HCT116 (cell line): Measurements from ENCODE around the gene IL1RAPL2. TPM values are rescaled to one million over a fixed set of nuclear protein-coding genes. Genes with fewer than 3 reads are reported as not detected.

Experiments
- ATAC-seq: fragments of 200-7000 bp; cut with Tn5 transposase; 2 replicates; pipeline ENCODE4 v1.9.1; 2020; ENCODE audit warnings: mild to moderate bottlenecking, moderate library complexity
- BruUV-seq: library from RNA; stranded (reverse); fragments of 400-500 nt; replicated peaks from 2 replicates; lab custom pipeline; 2021; lab: Mats Ljungman, UMichigan
- CTCF ChIA-PET: fragments of 300-600 bp; sonication (Branson Sonifier 250); formaldehyde crosslinking; loops from one replicate; lab custom pipeline; 2021; ENCODE audit warnings: antibody characterized with exemption; lab: Charles Lee
- POLR2A ChIA-PET: fragments of 300-600, 350-600 bp; sonication (Branson Sonifier 250); formaldehyde crosslinking; loops from one replicate; lab custom pipeline; 2021; ENCODE audit warnings: antibody characterized with exemption; lab: Charles Lee
- RAD21 ChIA-PET, 2 experiments: fragments of 300-600 bp; sonication (Branson Sonifier 250); formaldehyde crosslinking; loops; one replicate each; lab custom pipeline; 2023; ENCODE audit warnings: low total read pairs in 2 of 2; ENCODE audit not compliant: uncharacterized antibody in 2 of 2, unreplicated experiment in 2 of 2, low non-redundant PET in 1 of 2; lab: Charles Lee
- DNase-seq: peaks from one replicate; pipeline ENCODE4 v3.0.0-alpha.2; 2010; ENCODE audit warnings: low read depth, low spot score
- H2AFZ ChIP-seq: fragments of 200-600 bp; shearing (Covaris generic), sonication (generic); 2 replicates; pipeline ENCODE4 v1.6.1; 2017; ENCODE audit warnings: low read depth, mixed run types, mixed read lengths, antibody characterized with exemption, low read length; ENCODE audit not compliant: poor library complexity, severe bottlenecking
- H3K27ac ChIP-seq: 2 replicates; pipeline ENCODE4 v1.5.1; 2012; ENCODE audit warnings: low read depth, low read length
- H3K27me3 ChIP-seq: fragments of 200-600 bp; sonication (generic); 2 replicates; pipeline ENCODE4 v1.6.1; 2016; ENCODE audit warnings: mixed run types, low read length, mixed read lengths; ENCODE audit not compliant: insufficient read depth
- H3K36me3 ChIP-seq, 2 experiments: fragments of 200-500 bp in 1 of 2; fragments of 200-600 bp in 1 of 2; sonication (Bioruptor generic) in 1 of 2; sonication (generic) in 1 of 2; 2 replicates each; pipeline versions ENCODE4 v1.5.1 to v1.6.1; 2014 to 2016; ENCODE audit warnings: low read length in 2 of 2, inconsistent platforms in 1 of 2, mixed read lengths in 1 of 2, mixed run types in 1 of 2; ENCODE audit not compliant: insufficient read depth in 2 of 2, control insufficient read depth in 1 of 2
- H3K4me1 ChIP-seq, 2 experiments: fragments of 200-600 bp in 1 of 2; sonication (generic) in 1 of 2; 2 replicates each; pipeline versions ENCODE4 v1.5.1 to v1.6.1; 2012 to 2017; ENCODE audit warnings: low read length in 2 of 2, inconsistent platforms in 1 of 2, mild to moderate bottlenecking in 1 of 2, mixed read lengths in 1 of 2, mixed run types in 1 of 2, moderate library complexity in 1 of 2; ENCODE audit not compliant: insufficient read depth in 2 of 2, control insufficient read depth in 1 of 2
- H3K4me2 ChIP-seq: fragments of 200-600 bp; sonication (generic); 2 replicates; pipeline ENCODE4 v1.6.1; 2017; ENCODE audit warnings: mixed run types, low read length, mixed read lengths
- H3K4me3 ChIP-seq, 2 experiments: fragments of 200-600 bp in 1 of 2; sonication (generic) in 1 of 2; replicated peaks in 1 of 2; 2 replicates each; pipeline ENCODE4 v1.5.1; 2011 to 2016; ENCODE audit warnings: low read length in 2 of 2, control low read depth in 1 of 2, low read depth in 1 of 2, mild to moderate bottlenecking in 1 of 2, mixed read lengths in 1 of 2, mixed run types in 1 of 2
- H3K79me2 ChIP-seq: fragments of 200-600 bp; sonication (generic); 2 replicates; pipeline ENCODE4 v1.6.1; 2017; ENCODE audit warnings: mild to moderate bottlenecking, mixed run types, low read length, moderate library complexity, mixed read lengths; ENCODE audit not compliant: insufficient read depth
- H3K9ac ChIP-seq: fragments of 200-600 bp; sonication (generic); 2 replicates; pipeline ENCODE4 v1.6.1; 2016; ENCODE audit warnings: low read length, mixed read lengths
- H3K9me2 ChIP-seq: fragments of 200-600 bp; sonication (generic), shearing (Covaris generic); 2 replicates; pipeline ENCODE4 v1.6.1; 2017; ENCODE audit warnings: mixed run types, mild to moderate bottlenecking, moderate library complexity; ENCODE audit not compliant: insufficient read depth
- H3K9me3 ChIP-seq, 2 experiments: fragments of 200-500 bp in 1 of 2; fragments of 200-600 bp in 1 of 2; sonication (Bioruptor generic) in 1 of 2; sonication (generic) in 1 of 2; 2 replicates each; pipeline ENCODE4 v1.6.1; 2014 to 2017; ENCODE audit warnings: low read length in 2 of 2, mixed read lengths in 2 of 2, inconsistent platforms in 1 of 2, low read depth in 1 of 2, mild to moderate bottlenecking in 1 of 2, mixed run types in 1 of 2, moderate library complexity in 1 of 2; ENCODE audit not compliant: control insufficient read depth in 1 of 2, insufficient read depth in 1 of 2
- H4K20me1 ChIP-seq: fragments of 200-600 bp; sonication (generic), shearing (Covaris generic); 2 replicates; pipeline ENCODE4 v1.6.1; 2017; ENCODE audit warnings: mixed run types, mild to moderate bottlenecking, moderate library complexity; ENCODE audit not compliant: insufficient read depth
- FOSL1 ChIP-seq: IDR thresholded peaks from 2 replicates; pipeline ENCODE4 v1.6.1; 2012; ENCODE audit warnings: low read depth
- RAD21 ChIP-seq: IDR thresholded peaks from 2 replicates; pipeline ENCODE4 v1.6.1; 2012; ENCODE audit warnings: low read depth, mild to moderate bottlenecking
- SIN3A ChIP-seq: IDR thresholded peaks from 2 replicates; pipeline ENCODE4 v1.6.1; 2012; ENCODE audit warnings: low read depth
- TCF7L2 ChIP-seq: IDR thresholded peaks from 2 replicates; pipeline ENCODE4 v1.7.0; 2011; ENCODE audit warnings: borderline replicate concordance, inconsistent platforms; ENCODE audit not compliant: insufficient read depth, insufficient read length; ENCODE audit errors: extremely low read depth
- ZNF274 ChIP-seq: fragments of 200-500 bp; sonication (Bioruptor generic); IDR thresholded peaks from 2 replicates; pipeline ENCODE4 v1.6.1; 2014; ENCODE audit warnings: mild to moderate bottlenecking, low read depth, low read length, inconsistent platforms
- intact Hi-C: fragments of 100-400 bp; cut with micrococcal nuclease; formaldehyde crosslinking; loops from 2 replicates; pipeline ENCODE4 v1.10.0; 2022
- total RNA-seq: library from RNA; stranded (reverse); gene quantifications from one replicate; pipeline ENCODE4 v1.2.1, GENCODE V29; 2021; ENCODE audit not compliant: unreplicated experiment
- TF ChIP-seq, protein P1 (sequence below): IDR thresholded peaks from 2 replicates; pipeline ENCODE4 v1.6.1; 2012; ENCODE audit warnings: low read depth
- TF ChIP-seq, protein P2 (sequence below): IDR thresholded peaks from 2 replicates; pipeline ENCODE4 v1.6.1; 2012
- TF ChIP-seq, protein P3 (sequence below), 3 experiments: fragments of 200-600 bp in 1 of 3; sonication (generic) in 1 of 3; IDR thresholded peaks in 2 of 3; conservative IDR thresholded peaks in 1 of 3; 2 replicates each; pipeline ENCODE4 v1.5.1; 2012 to 2017; ENCODE audit warnings: low read depth in 2 of 3, low read length in 2 of 3, antibody characterized with exemption in 1 of 3, borderline replicate concordance in 1 of 3, control low read depth in 1 of 3, mild to moderate bottlenecking in 1 of 3, mixed read lengths in 1 of 3, mixed run types in 1 of 3, moderate library complexity in 1 of 3; ENCODE audit not compliant: insufficient read depth in 1 of 3

IL1RAPL2 gene
- total RNA-seq, 1 experiment from 2014 or later, result not detected

DNA sequence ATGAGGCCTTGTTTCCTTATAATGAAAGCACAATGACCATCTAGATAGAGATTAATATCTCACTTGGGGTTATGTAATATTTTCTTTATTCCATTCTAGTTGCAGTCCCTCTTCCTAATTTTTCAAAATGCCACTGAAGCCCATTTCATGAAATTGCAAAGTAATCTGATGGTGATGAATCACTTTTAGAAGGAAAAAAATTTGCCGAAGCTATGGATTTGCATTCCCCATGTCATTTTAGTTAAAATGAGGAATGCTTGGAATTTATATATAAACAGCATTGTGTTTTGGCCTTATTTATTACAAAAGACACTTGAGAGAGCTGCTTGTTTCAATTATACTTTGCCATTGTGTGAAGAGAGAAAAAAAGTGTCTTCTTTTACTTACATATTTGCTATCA lies 896.2 kb downstream of the IL1RAPL2 start:
- H2AFZ ChIP-seq, result no peak overlapping the region
- BruUV-seq, result no TSS peak
- no peak for ATAC-seq
- no peaks in the 10 kb centered on the region for H3K27me3 ChIP-seq
- no peak for TF ChIP-seq ZNF274
- DNase-seq, result no peak
- no peaks in the 10 kb centered on the region for H3K79me2 ChIP-seq
- no peaks in the 10 kb centered on the region for H3K9me2 ChIP-seq
- H3K4me2 ChIP-seq, result no peak overlapping the region
- H4K20me1 ChIP-seq, result no peaks in the 10 kb centered on the region
- intact Hi-C loops, result no loop called here
- ChIA-PET POLR2A (no interaction called here), RAD21 (no interaction called here), CTCF (no interaction called here)
- no peaks in the 10 kb centered on the region for H3K36me3 ChIP-seq
- no peaks in the 10 kb centered on the region for H3K9me3 ChIP-seq
- H3K27ac ChIP-seq, result no peak overlapping the region
- H3K9ac ChIP-seq, result no peak overlapping the region
- no peak overlapping the region for H3K4me3 ChIP-seq
- H3K4me1 ChIP-seq, result no peaks in the 10 kb centered on the region

DNA sequence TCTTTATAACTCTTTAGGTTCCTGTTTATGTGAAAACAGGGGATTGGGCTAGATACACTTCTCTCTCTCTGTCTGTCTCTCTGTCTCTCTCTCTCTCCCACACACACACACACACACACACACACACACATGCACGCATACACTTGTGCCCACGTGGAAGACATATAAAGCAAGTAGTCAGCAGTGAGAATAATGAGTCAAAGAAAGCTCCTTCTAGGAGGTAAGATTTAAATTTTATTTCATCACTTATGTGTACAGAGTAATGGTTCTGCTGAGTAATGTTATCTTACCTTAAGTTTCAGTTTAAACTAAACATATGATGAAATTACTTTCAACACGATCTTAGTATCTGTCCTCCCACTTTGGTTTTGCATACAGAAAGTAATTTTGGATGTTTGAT lies 897.5 kb downstream of the IL1RAPL2 start:
- intact Hi-C loops, result no loop called here
- CTCF ChIA-PET, result no interaction called here
- ATAC-seq (no peak), DNase-seq (no peak)
- RAD21 ChIA-PET, result no interaction called here
- POLR2A ChIA-PET, result no interaction called here
- H3K9ac ChIP-seq, result no peak overlapping the region
- no peaks in the 10 kb centered on the region for H3K79me2 ChIP-seq
- no peaks in the 10 kb centered on the region for H3K9me3 ChIP-seq
- no peak for TF ChIP-seq TCF7L2
- no peak for TF ChIP-seq SIN3A
- H3K4me1 ChIP-seq, result no peaks in the 10 kb centered on the region
- no peak overlapping the region for H3K4me2 ChIP-seq
- H3K27me3 ChIP-seq, result no peaks in the 10 kb centered on the region
- H3K27ac ChIP-seq, result no peak overlapping the region
- H2AFZ ChIP-seq, result no peak overlapping the region
- H3K9me2 ChIP-seq, result no peaks in the 10 kb centered on the region
- no peaks in the 10 kb centered on the region for H3K36me3 ChIP-seq
- no peak overlapping the region for H3K4me3 ChIP-seq
- BruUV-seq, result no TSS peak
- H4K20me1 ChIP-seq, result no peaks in the 10 kb centered on the region

DNA sequence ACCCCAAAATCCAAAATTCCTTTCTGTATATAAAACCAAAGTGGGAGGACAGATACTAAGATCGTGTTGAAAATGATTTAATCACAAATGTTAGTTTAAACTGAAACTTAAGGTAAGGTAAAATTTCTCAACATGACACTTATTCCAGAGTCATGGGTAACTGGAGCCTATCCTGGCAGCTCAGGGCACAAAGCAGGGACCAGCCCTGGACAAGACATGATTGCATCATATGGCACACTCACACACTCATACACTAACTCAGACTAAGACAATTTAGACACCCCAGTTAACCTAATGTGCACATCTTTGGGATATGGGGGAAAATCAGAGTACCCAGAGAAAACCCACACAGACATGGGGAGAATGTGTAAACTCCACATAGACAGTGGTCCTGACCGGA lies 898.6 kb downstream of the IL1RAPL2 start:
- Histone ChIP-seq H3K27me3 (no peaks in the 10 kb centered on the region), H3K4me3 (no peak overlapping the region), H3K9me2 (no peaks in the 10 kb centered on the region), H3K9me3 (no peaks in the 10 kb centered on the region), H2AFZ (no peak overlapping the region), H3K36me3 (no peaks in the 10 kb centered on the region), H3K4me2 (no peak overlapping the region), H3K27ac (no peak overlapping the region), H3K4me1 (no peaks in the 10 kb centered on the region), H3K9ac (no peak overlapping the region), H4K20me1 (no peaks in the 10 kb centered on the region), H3K79me2 (no peaks in the 10 kb centered on the region)
- DNase-seq (no peak), ATAC-seq (no peak)
- intact Hi-C loops, result no loop called here
- CTCF ChIA-PET, result no interaction called here
- RAD21 ChIA-PET, result no interaction called here
- POLR2A ChIA-PET, result no interaction called here
- no TSS peak for BruUV-seq
- no peak for TF ChIP-seq SIN3A
- TF ChIP-seq RAD21, result no peak
- TF ChIP-seq, protein P1, sequence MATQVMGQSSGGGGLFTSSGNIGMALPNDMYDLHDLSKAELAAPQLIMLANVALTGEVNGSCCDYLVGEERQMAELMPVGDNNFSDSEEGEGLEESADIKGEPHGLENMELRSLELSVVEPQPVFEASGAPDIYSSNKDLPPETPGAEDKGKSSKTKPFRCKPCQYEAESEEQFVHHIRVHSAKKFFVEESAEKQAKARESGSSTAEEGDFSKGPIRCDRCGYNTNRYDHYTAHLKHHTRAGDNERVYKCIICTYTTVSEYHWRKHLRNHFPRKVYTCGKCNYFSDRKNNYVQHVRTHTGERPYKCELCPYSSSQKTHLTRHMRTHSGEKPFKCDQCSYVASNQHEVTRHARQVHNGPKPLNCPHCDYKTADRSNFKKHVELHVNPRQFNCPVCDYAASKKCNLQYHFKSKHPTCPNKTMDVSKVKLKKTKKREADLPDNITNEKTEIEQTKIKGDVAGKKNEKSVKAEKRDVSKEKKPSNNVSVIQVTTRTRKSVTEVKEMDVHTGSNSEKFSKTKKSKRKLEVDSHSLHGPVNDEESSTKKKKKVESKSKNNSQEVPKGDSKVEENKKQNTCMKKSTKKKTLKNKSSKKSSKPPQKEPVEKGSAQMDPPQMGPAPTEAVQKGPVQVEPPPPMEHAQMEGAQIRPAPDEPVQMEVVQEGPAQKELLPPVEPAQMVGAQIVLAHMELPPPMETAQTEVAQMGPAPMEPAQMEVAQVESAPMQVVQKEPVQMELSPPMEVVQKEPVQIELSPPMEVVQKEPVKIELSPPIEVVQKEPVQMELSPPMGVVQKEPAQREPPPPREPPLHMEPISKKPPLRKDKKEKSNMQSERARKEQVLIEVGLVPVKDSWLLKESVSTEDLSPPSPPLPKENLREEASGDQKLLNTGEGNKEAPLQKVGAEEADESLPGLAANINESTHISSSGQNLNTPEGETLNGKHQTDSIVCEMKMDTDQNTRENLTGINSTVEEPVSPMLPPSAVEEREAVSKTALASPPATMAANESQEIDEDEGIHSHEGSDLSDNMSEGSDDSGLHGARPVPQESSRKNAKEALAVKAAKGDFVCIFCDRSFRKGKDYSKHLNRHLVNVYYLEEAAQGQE, result no peak
- TF ChIP-seq, protein P2, sequence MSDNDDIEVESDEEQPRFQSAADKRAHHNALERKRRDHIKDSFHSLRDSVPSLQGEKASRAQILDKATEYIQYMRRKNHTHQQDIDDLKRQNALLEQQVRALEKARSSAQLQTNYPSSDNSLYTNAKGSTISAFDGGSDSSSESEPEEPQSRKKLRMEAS, result no peak
- TF ChIP-seq, protein P3, sequence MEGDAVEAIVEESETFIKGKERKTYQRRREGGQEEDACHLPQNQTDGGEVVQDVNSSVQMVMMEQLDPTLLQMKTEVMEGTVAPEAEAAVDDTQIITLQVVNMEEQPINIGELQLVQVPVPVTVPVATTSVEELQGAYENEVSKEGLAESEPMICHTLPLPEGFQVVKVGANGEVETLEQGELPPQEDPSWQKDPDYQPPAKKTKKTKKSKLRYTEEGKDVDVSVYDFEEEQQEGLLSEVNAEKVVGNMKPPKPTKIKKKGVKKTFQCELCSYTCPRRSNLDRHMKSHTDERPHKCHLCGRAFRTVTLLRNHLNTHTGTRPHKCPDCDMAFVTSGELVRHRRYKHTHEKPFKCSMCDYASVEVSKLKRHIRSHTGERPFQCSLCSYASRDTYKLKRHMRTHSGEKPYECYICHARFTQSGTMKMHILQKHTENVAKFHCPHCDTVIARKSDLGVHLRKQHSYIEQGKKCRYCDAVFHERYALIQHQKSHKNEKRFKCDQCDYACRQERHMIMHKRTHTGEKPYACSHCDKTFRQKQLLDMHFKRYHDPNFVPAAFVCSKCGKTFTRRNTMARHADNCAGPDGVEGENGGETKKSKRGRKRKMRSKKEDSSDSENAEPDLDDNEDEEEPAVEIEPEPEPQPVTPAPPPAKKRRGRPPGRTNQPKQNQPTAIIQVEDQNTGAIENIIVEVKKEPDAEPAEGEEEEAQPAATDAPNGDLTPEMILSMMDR (IDR thresholded peaks at IDR 0.05 in 2 of 3, conservative IDR thresholded peaks at IDR 0.05 in 1 of 3; ENCODE audit: borderline replicate concordance in 1 of 3, insufficient read depth in 1 of 3, low read depth in 2 of 3, low read length in 2 of 3), result no peak
- no peak for TF ChIP-seq FOSL1
